ENCODE results near the gene DOCK3. TPM values are rescaled to one million over a fixed set of nuclear protein-coding genes. Genes with fewer than 3 reads are reported as not detected.

DOCK3 gene
- total RNA-seq, 4 donors from 2014 or later: 2.1 to 8.6 (median 2.9) TPM

DNA sequence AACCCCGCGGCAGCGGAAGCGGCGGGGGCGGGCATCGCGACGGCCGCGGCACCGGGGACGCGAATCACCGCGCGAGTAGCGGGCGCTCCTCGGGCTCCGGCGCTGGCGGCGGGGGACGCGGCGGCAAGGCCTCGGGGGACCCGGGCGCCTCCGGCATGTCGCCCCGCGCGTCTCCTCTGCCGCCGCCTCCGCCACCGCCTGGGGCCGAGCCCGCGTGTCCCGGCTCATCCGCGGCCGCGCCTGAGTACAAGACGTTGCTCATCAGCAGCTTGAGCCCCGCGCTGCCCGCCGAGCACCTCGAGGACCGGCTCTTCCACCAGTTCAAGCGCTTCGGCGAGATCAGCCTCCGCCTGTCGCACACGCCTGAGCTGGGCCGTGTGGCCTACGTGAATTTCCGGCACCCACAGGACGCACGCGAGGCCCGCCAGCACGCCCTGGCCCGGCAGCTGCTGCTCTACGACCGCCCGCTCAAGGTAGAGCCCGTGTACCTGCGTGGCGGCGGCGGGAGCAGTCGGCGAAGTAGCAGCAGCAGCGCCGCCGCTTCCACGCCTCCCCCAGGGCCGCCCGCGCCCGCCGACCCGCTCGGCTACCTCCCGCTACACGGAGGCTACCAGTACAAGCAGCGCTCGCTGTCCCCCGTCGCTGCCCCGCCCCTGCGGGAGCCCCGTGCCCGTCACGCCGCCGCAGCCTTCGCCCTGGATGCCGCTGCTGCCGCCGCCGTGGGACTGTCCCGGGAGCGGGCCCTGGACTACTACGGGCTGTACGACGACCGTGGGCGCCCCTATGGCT is 717.0 kb downstream of the DOCK3 start:
- Histone ChIP-seq H3K9me3 (no peaks in the 10 kb centered on the region), H3K4me1 (peaks cover 73% of the 10 kb centered on the region), H3K36me3 (peaks cover 59% of the 10 kb centered on the region), H3K27ac (peak overlapping the region; percentile 97), H3K4me3 (peak overlapping the region; percentile 82), H3K27me3 (no peaks in the 10 kb centered on the region)
- 0% methylated on average over 13 of the region's 115 CpGs for WGBS
- TF ChIP-seq POLR2AphosphoS5 (IDR thresholded peaks at IDR 0.05): peak in 1 of 3 donors; percentile 12
- TF ChIP-seq, protein P1, sequence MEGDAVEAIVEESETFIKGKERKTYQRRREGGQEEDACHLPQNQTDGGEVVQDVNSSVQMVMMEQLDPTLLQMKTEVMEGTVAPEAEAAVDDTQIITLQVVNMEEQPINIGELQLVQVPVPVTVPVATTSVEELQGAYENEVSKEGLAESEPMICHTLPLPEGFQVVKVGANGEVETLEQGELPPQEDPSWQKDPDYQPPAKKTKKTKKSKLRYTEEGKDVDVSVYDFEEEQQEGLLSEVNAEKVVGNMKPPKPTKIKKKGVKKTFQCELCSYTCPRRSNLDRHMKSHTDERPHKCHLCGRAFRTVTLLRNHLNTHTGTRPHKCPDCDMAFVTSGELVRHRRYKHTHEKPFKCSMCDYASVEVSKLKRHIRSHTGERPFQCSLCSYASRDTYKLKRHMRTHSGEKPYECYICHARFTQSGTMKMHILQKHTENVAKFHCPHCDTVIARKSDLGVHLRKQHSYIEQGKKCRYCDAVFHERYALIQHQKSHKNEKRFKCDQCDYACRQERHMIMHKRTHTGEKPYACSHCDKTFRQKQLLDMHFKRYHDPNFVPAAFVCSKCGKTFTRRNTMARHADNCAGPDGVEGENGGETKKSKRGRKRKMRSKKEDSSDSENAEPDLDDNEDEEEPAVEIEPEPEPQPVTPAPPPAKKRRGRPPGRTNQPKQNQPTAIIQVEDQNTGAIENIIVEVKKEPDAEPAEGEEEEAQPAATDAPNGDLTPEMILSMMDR (IDR thresholded peaks at IDR 0.05): no peak
- peak in 1 of 2 donors; percentile 71 for DNase-seq (ENCODE audit: low spot score in 2 of 2)

DNA sequence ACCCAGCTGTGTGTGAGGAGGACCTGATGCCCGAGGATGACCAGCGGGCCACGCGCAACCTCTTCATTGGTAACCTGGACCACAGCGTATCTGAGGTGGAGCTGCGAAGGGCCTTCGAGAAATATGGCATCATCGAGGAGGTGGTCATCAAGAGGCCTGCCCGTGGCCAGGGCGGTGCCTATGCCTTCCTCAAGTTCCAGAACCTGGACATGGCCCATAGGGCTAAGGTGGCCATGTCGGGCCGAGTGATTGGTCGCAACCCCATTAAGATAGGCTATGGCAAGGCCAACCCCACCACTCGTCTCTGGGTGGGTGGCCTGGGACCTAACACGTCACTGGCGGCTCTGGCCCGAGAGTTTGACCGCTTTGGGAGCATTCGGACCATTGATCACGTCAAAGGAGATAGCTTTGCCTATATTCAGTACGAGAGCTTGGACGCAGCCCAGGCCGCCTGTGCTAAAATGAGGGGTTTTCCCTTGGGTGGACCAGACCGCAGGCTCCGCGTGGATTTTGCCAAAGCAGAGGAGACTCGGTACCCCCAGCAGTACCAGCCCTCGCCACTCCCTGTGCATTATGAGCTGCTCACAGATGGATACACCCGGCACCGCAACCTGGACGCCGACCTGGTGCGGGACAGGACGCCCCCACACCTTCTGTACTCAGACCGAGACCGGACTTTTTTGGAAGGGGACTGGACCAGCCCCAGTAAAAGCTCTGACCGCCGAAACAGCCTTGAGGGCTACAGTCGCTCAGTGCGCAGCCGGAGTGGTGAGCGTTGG is 717.8 kb downstream of the DOCK3 start:
- Histone ChIP-seq H3K4me3 (peak overlapping the region; percentile 82), H3K9me3 (no peaks in the 10 kb centered on the region), H3K4me1 (peaks cover 70% of the 10 kb centered on the region), H3K27me3 (no peaks in the 10 kb centered on the region), H3K36me3 (peaks cover 67% of the 10 kb centered on the region), H3K27ac (peak overlapping the region; percentile 97)
- DNase-seq (ENCODE audit: low spot score in 2 of 2): peak; percentile 71 to 80
- no CpG with 5 or more reads among the region's 42 CpGs for WGBS
- TF ChIP-seq POLR2A (IDR thresholded peaks at IDR 0.05) (no peak), POLR2AphosphoS5 (IDR thresholded peaks at IDR 0.05) (no peak), EP300 (IDR thresholded peaks at IDR 0.05) (no peak)
- TF ChIP-seq, protein P1 (IDR thresholded peaks at IDR 0.05): no peak

DNA sequence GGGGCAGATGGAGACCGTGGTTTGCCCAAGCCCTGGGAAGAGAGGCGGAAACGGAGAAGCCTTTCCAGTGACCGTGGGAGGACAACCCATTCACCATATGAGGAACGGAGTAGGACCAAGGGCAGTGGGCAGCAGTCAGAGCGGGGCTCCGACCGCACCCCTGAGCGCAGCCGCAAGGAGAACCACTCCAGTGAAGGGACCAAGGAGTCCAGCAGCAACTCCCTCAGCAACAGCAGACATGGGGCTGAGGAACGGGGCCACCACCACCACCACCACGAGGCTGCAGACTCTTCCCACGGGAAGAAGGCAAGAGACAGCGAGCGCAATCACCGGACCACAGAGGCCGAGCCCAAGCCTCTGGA is 718.4 kb downstream of the DOCK3 start:
- TF ChIP-seq EP300 (IDR thresholded peaks at IDR 0.05): no peak
- no peak for TF ChIP-seq POLR2AphosphoS5 (IDR thresholded peaks at IDR 0.05)
- TF ChIP-seq, protein P1 (IDR thresholded peaks at IDR 0.05): no peak
- TF ChIP-seq POLR2A (IDR thresholded peaks at IDR 0.05): no peak
- no peak overlapping the region for H3K27ac ChIP-seq
- peak in 1 of 2 donors; percentile 60 for DNase-seq (ENCODE audit: low spot score in 2 of 2)
- 95% methylated on average over 13 of the region's 17 CpGs for WGBS
- peaks cover 65% of the 10 kb centered on the region for H3K36me3 ChIP-seq
- H3K9me3 ChIP-seq: no peaks in the 10 kb centered on the region
- H3K4me3 ChIP-seq: no peak overlapping the region
- H3K27me3 ChIP-seq: no peaks in the 10 kb centered on the region
- H3K4me1 ChIP-seq: peaks cover 64% of the 10 kb centered on the region

DNA sequence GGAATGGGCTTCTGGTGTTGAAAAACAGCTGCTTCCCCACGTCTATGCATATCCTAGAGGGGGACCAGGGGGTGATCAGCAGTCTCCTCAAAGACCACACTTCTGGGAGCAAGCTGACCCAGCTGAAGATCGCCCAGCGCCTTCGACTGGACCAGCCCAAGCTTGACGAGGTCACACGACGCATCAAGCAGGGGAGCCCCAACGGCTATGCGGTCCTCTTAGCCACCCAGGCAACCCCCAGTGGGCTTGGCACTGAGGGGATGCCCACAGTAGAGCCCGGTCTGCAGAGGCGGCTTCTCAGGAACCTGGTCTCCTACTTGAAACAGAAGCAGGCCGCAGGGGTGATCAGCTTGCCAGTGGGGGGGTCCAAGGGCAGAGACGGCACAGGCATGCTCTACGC is 718.8 kb downstream of the DOCK3 start:
- no peak for TF ChIP-seq POLR2A (IDR thresholded peaks at IDR 0.05)
- TF ChIP-seq, protein P1 (IDR thresholded peaks at IDR 0.05): no peak
- no peak for TF ChIP-seq EP300 (IDR thresholded peaks at IDR 0.05)
- TF ChIP-seq POLR2AphosphoS5 (IDR thresholded peaks at IDR 0.05): no peak
- no peaks in the 10 kb centered on the region for H3K27me3 ChIP-seq
- H3K36me3 ChIP-seq: peaks cover 65% of the 10 kb centered on the region
- 85% methylated on average over 9 of the region's 14 CpGs for WGBS
- H3K4me3 ChIP-seq: no peak overlapping the region
- H3K9me3 ChIP-seq: no peaks in the 10 kb centered on the region
- H3K4me1 ChIP-seq: peaks cover 60% of the 10 kb centered on the region
- peak in 1 of 2 donors; percentile 60 for DNase-seq (ENCODE audit: low spot score in 2 of 2)
- no peak overlapping the region for H3K27ac ChIP-seq

DNA sequence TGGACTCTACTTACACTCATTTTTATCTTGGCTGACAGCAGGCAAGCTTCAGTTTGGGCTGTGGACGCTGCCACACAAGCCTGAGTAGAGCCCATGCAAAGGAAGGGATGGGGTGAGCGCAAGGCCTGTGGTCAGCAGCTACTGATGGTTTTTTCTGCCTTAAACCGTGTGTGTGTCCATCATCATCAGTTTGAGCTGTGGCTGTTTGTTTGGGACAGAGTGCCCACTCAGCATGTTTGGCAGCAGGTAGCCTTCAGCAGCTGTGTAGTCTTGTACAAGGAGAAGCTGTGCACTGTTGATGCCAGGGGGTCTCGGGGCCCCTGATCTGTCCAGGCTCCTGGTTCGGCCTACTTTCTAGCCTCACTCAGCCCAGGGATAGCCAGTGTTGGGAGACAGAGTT is 719.8 kb downstream of the DOCK3 start:
- Histone ChIP-seq H3K27ac (no peak overlapping the region), H3K27me3 (no peaks in the 10 kb centered on the region), H3K9me3 (no peaks in the 10 kb centered on the region), H3K4me3 (no peak overlapping the region), H3K36me3 (peaks cover 68% of the 10 kb centered on the region), H3K4me1 (peaks cover 51% of the 10 kb centered on the region)
- TF ChIP-seq EP300 (IDR thresholded peaks at IDR 0.05) (no peak), POLR2A (IDR thresholded peaks at IDR 0.05) (no peak), POLR2AphosphoS5 (IDR thresholded peaks at IDR 0.05) (no peak)
- TF ChIP-seq, protein P1 (IDR thresholded peaks at IDR 0.05): no peak
- peak in 1 of 2 donors; percentile 33 for DNase-seq (ENCODE audit: low spot score in 2 of 2)
- 81% methylated on average over 3 of the region's 5 CpGs for WGBS
